Stimulated activated effector memory CD8-positive, alpha-beta T cell treated with anti-CD3 and anti-CD28 coated beads, Interleukin-12 subunit alpha, Interleukin-12 subunit beta, amount 100 ng/mL, for 72 hours (primary cell): ENCODE measurements around the gene BCAT1.
"Not testable (repeated sequence)": the region's sequence is repeated elsewhere in the genome, so short reads cannot be mapped to it uniquely, and the experiment has no call there.

Source experiments
- ATAC-seq: fragments of 150-1000 bp; cut with Tn5 transposase; 2 replicates; pipeline ENCODE4 v1.10.0; 2021
- DNase-seq, 2 donors: peaks; one replicate each; pipeline ENCODE4 v3.0.0; 2021 to 2022; ENCODE audit warnings: low spot score in 2 of 2
- H3K27ac Mint-ChIP-seq: one replicate; pipeline ENCODE4 v1.8.0; 2022; ENCODE audit warnings: mild to moderate bottlenecking, mixed read lengths
- H3K36me3 Mint-ChIP-seq: one replicate; pipeline ENCODE4 v1.8.0; 2022; ENCODE audit warnings: mild to moderate bottlenecking, mixed read lengths
- H3K4me1 Mint-ChIP-seq: one replicate; pipeline ENCODE4 v1.8.0; 2022; ENCODE audit warnings: mixed read lengths
- H3K4me3 Mint-ChIP-seq: one replicate; pipeline ENCODE4 v1.8.0; 2022; ENCODE audit warnings: mild to moderate bottlenecking, mixed read lengths
- H3K9me3 Mint-ChIP-seq: one replicate; pipeline ENCODE4 v1.8.0; 2022; ENCODE audit warnings: mixed read lengths

Gene BCAT1

DNA sequence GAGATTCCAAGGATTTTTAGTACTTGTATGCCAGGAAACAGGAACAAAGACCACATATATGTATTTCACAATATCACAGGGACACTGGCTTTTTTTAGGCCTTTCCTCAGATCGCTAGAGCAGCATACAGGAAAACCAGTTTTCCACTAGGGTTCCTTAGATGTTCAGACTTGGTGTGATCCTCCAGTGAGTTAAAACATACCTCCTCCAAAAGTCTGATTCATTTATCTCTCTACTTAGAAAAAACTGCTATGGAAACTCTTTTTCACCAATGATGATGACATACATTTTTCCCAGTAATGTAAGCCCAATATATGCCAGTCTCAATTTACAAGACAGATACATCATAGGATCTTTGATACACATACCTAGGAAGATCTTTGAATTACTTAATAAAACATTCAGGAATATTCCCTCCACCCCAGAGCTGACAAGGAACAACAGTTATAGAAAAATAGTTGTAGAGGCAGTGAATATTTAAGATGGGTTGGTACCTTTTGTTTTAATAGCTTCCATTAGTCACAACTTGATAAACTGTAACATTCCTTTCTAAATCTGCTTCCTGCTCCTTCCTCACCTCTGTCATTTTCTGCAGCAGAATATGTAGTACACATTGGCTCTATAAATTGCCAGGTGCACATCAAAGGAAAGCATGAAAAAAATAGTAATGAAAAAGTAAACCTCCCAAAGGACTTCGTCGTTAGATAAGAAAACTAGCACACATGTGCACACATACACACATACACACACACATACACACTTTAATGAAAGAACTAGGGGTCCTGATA lies 27.5 kb downstream of the BCAT1 start:
- Mint-ChIP-seq H3K36me3 (no peaks in the 10 kb centered on the region), H3K9me3 (no peaks in the 10 kb centered on the region), H3K27ac (no peak overlapping the region), H3K4me1 (peaks cover 16% of the 10 kb centered on the region), H3K4me3 (no peak overlapping the region)
- DNase-seq: no peak
- peak; percentile 62 for ATAC-seq

DNA sequence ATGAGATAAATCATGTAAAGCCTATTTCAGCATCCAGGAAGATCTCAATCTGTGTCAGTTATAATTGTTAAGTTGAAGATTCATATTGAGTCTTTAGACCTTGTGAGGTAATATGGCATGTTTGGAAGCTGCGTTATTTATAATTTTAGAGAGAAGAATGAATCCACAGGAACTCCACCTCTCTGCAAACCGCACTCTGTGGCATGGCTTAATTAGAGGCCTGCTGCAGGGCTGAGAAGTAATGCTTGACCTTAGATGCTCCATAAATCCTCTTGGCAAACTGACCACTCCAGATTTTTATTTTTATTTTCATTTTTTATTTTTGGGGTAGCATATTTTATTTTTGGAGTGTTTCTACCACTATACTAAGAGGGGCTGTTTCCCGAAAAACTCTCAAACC lies 28.8 kb downstream of the BCAT1 start:
- H3K9me3 Mint-ChIP-seq: no peaks in the 10 kb centered on the region
- no peak overlapping the region for H3K27ac Mint-ChIP-seq
- H3K4me3 Mint-ChIP-seq: no peak overlapping the region
- ATAC-seq (no peak), DNase-seq (no peak)
- H3K36me3 Mint-ChIP-seq: no peaks in the 10 kb centered on the region
- peaks cover 16% of the 10 kb centered on the region for H3K4me1 Mint-ChIP-seq

DNA sequence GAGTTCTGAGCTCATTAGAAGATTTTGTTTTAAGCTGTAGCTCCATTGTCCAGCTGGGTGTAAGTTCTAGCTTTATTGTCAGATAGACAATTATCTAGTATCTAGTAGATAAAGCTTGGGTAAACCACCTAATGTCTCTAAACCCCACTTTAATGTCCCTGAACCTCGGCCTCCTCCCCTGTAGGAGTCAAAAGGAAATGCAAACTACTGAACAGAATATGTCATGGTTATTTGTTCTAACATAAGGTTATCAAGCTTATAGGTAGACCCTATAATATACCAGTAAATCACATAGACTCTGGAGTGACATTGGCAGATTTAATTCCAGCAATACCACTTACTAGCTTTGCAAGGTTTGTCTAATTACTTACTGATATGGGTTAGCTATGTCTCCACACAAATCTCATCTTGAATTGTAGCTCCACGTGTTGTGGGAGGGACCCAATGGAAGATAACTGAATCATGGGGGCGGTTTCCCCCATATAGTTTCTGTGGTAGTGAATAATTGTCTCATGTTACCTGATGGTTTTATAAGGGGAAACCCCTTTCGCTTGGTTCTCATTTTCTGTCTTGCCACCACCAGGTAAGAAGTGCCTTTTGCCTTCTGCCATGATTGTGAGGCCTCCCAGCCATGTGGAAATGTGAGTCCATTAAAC lies 29.4 kb downstream of the BCAT1 start:
- ATAC-seq (peak; percentile 78), DNase-seq (no peak)
- no peaks in the 10 kb centered on the region for H3K9me3 Mint-ChIP-seq
- H3K27ac Mint-ChIP-seq: no peak overlapping the region
- no peaks in the 10 kb centered on the region for H3K36me3 Mint-ChIP-seq
- no peak overlapping the region for H3K4me3 Mint-ChIP-seq
- peaks cover 16% of the 10 kb centered on the region for H3K4me1 Mint-ChIP-seq

DNA sequence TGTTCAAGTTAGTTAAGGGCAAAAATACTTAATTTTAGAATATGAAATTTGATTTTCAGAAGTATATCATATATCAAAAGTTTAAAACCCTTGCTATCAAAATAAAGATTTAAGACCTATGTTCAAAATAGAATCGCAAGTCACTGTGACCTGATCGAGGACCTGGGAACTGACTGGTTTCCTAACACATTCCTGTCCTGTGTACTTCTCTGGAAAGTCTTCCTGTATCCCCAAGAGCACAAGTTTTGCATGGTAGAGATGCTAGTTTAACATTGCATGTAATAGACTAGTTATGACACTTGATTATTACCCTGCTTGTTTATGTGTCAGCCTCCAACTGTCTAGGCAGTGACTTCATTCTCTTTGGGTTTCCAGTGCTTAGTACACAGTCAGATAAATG lies 30.3 kb downstream of the BCAT1 start:
- H3K4me1 Mint-ChIP-seq: peaks cover 16% of the 10 kb centered on the region
- DNase-seq (no peak), ATAC-seq (no peak)
- peaks cover 5% of the 10 kb centered on the region for H3K36me3 Mint-ChIP-seq
- H3K27ac Mint-ChIP-seq: no peak overlapping the region
- no peak overlapping the region for H3K4me3 Mint-ChIP-seq
- no peaks in the 10 kb centered on the region for H3K9me3 Mint-ChIP-seq

DNA sequence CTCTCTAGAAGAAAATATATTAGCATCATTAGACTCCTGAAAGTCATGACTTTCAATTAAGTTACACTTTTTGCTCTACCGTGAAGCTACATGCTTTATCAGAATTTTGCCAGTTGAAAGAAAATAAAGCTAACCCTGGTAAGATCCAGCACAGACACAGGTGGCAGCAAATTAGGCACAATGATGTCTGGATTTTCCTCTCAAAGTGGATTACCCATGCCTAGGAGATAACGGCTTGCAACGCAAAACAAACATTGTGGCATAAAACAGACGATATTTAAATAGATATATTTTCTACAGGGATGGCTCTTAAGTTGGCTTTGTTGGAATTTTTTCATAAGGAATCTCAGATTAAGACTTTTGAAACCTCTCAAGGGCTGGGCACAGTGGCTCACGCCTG lies 33.4 kb downstream of the BCAT1 start:
- Mint-ChIP-seq H3K9me3 (no peaks in the 10 kb centered on the region), H3K4me1 (no peaks in the 10 kb centered on the region), H3K27ac (no peak overlapping the region), H3K36me3 (peaks cover 6% of the 10 kb centered on the region), H3K4me3 (no peak overlapping the region)
- DNase-seq (no peak), ATAC-seq (no peak)

DNA sequence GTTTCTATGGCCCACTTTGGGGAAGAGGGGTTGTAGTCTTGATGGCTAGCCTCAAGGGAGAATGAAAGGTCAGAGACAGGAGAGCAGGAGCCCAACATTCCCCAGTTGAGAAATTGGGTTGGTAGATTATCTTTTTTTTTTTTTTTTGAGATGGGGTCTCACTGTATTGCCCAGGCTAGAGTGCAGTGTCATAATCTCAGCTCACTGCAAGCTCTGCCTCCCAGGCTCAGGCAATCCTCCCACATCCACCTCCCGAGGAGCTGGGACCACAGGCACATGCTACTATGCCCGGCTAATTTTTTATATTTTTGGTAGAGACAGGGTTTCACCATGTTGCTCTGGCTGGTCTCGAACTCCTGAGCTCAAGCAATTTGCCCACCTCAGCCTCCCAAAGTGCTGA lies 34.9 kb downstream of the BCAT1 start:
- no peaks in the 10 kb centered on the region for H3K4me1 Mint-ChIP-seq
- H3K4me3 Mint-ChIP-seq: no peak overlapping the region
- H3K27ac Mint-ChIP-seq: peak overlapping the region; percentile 21
- peaks cover 6% of the 10 kb centered on the region for H3K36me3 Mint-ChIP-seq
- H3K9me3 Mint-ChIP-seq: no peaks in the 10 kb centered on the region
- DNase-seq (no peak), ATAC-seq (no peak)

DNA sequence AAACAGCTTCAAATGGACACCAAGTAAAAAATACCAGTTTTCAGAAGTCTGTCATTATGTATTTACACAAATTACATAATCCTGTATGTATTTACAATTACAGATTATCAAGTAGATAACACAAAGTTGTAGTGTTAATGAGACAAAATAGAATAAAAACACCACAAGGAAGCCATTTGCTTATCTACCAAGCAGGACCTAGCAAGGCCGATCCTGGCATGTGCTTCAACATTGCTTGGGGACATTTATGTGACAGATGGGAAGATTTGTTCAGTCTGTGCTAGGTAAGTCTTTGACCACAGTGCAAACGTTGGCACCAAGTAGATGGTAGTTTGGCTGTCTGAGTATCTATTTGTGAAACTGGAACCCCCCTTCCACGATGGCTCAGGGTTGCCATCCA lies 35.8 kb downstream of the BCAT1 start:
- H3K4me3 Mint-ChIP-seq: no peak overlapping the region
- H3K36me3 Mint-ChIP-seq: peaks cover 6% of the 10 kb centered on the region
- no peaks in the 10 kb centered on the region for H3K4me1 Mint-ChIP-seq
- H3K27ac Mint-ChIP-seq: no peak overlapping the region
- H3K9me3 Mint-ChIP-seq: no peaks in the 10 kb centered on the region
- ATAC-seq (no peak), DNase-seq (no peak)

DNA sequence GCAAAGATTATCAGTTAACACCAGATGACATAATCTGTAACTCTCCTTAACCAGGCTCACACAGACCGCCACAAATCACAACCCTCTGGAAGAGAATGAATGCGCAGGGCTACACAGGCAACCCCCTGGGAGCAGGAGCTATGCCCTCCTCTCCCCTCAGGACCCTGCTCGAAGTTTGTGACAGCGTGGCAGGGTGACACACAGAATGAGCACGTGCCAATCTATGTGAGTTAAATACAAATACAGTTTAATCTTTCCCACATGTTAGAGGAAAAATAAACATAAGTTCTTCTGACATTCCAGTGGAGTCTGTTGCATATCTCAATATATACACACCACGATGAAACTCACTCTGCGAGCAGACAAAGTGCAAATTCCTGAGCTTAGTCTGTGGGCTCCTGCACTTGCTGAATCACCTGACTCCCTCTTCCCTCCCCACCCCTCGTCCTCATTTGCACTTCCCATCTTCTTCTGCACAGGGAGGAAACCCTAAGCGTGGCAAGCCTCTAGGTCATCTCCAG lies 37.6 kb downstream of the BCAT1 start:
- DNase-seq (no peak), ATAC-seq (no peak)
- Mint-ChIP-seq H3K9me3 (no peaks in the 10 kb centered on the region), H3K36me3 (peaks cover 6% of the 10 kb centered on the region), H3K4me1 (no peaks in the 10 kb centered on the region), H3K4me3 (no peak overlapping the region), H3K27ac (no peak overlapping the region)

DNA sequence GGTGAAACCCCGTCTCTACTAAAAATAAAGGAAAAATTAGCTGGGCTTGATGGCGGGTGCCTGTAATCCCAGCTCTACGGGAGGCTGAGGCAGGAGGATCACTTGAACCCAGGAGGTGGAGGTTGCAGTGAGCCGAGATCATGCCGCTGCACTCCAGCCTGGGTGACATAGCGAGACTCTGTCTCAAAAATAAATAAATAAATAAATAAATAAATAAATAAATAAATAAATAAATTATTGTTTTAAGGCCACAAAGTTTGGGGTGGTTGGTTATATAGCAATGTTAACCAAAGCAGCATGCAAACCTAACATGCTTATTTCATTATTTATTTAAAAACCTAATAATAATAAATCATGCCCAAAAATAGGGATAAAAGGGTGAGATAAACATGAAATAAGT lies 38.7 kb downstream of the BCAT1 start:
- H3K27ac Mint-ChIP-seq, H3K9me3 Mint-ChIP-seq, H3K36me3 Mint-ChIP-seq, DNase-seq, H3K4me1 Mint-ChIP-seq, H3K4me3 Mint-ChIP-seq, ATAC-seq: not testable (repeated sequence)

DNA sequence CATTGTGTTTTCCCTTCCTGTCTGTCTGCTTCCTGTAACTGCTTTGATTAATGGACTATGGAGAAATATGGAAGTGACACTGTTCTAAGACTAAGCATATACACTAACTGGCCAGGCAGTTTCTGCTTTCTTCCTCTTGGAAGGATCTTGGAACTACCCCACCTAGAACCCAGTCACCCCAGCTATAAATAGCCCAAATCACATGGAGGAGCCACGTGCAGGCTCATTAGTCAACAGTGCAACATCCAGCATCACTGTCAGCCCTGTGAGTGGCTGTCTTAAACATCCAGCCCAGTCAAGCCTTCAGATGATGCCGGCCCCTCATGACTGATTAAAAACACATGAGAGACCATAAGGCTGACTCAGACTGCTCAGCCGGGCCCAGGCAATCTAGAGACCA lies 39.2 kb downstream of the BCAT1 start:
- ATAC-seq (peak; percentile 43), DNase-seq (no peak)
- peaks cover 6% of the 10 kb centered on the region for H3K36me3 Mint-ChIP-seq
- H3K4me1 Mint-ChIP-seq: no peaks in the 10 kb centered on the region
- no peaks in the 10 kb centered on the region for H3K9me3 Mint-ChIP-seq
- no peak overlapping the region for H3K4me3 Mint-ChIP-seq
- no peak overlapping the region for H3K27ac Mint-ChIP-seq

DNA sequence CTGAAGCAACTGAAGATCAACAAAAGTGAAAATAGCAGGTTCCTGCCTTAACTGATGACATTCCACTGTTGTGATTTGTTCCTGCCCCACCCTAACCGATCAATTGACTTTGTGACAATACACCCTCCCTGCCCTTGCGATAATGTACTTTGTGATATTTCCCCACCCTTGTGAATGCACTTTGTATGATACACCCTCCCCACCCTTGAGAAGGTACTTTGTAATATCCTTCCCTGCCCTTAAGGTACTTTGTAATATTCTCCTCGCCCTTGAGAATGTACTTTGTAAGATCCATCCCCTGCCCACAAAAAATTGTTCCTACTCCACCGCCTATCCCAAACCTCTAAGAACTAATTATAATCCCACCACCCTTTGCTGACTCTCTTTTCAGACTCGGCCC lies 41.4 kb downstream of the BCAT1 start:
- Mint-ChIP-seq H3K9me3 (no peaks in the 10 kb centered on the region), H3K27ac (no peak overlapping the region), H3K4me3 (no peak overlapping the region), H3K36me3 (no peaks in the 10 kb centered on the region), H3K4me1 (peaks cover 10% of the 10 kb centered on the region)
- ATAC-seq: no peak
- no peak for DNase-seq

DNA sequence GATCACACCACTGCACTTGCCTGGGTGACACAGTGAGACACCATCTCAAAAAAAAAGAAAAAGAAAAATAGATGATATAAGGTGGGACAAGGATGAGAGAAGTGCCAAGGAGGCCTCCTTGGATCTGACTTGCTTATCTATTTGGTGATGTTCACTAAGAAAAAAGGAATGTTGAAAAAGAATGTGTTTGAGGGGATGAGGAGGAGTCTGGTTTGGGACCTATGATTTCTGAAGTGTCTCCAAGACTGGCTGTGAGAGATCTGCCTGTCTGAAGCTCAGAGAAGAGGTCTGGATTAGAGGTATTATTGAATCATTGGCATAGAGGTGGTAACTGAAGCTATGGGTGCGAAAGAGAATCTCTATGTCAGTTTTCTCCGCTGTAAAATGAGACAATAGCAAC lies 42.8 kb downstream of the BCAT1 start:
- ATAC-seq (no peak), DNase-seq (no peak)
- Mint-ChIP-seq H3K36me3 (no peaks in the 10 kb centered on the region), H3K9me3 (no peaks in the 10 kb centered on the region), H3K27ac (no peak overlapping the region), H3K4me3 (no peak overlapping the region), H3K4me1 (peaks cover 20% of the 10 kb centered on the region)

DNA sequence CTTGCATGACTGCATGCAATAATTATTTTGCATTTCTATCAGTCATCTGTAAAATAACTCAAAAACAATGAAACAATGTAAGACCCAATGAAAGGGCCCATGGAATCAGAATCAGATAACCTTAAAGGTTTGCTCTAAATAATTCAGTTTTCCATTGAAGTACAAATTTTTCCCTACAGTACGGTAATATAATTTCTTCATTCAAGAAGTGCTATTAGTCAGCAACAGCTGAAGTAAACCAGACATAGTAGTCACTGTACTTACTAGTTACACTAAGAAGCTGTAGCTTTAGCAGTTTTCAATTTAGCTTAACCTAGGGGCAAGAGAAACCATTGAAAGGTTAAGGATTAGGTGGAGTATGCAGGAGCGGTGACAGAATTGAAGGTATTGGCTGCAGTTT lies 43.5 kb downstream of the BCAT1 start:
- Mint-ChIP-seq H3K4me1 (peaks cover 20% of the 10 kb centered on the region), H3K27ac (no peak overlapping the region), H3K9me3 (no peaks in the 10 kb centered on the region), H3K4me3 (no peak overlapping the region), H3K36me3 (no peaks in the 10 kb centered on the region)
- DNase-seq (no peak), ATAC-seq (no peak)

DNA sequence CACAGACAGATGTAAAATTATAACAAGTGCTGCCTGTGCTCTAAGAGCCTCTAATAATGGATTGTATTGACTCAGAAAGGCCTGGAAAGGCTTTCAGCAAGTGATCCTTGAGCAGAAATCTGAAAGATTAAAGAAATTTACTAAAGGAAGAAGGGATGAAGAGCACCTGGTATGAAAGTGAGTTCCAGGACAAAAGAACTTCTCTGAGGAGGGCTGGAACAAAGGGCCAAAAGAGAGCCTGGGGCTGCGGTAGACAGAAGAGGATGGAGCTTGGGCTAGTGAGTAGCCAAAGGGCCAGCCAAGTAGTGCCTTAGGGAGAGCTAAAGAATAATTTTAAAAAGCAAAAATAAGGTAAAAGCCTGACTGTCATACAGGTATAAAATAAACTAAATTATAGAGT lies 44.0 kb downstream of the BCAT1 start:
- Mint-ChIP-seq H3K36me3 (peaks cover 2% of the 10 kb centered on the region), H3K4me1 (peaks cover 26% of the 10 kb centered on the region), H3K27ac (no peak overlapping the region), H3K4me3 (no peak overlapping the region), H3K9me3 (no peaks in the 10 kb centered on the region)
- DNase-seq (no peak), ATAC-seq (no peak)

DNA sequence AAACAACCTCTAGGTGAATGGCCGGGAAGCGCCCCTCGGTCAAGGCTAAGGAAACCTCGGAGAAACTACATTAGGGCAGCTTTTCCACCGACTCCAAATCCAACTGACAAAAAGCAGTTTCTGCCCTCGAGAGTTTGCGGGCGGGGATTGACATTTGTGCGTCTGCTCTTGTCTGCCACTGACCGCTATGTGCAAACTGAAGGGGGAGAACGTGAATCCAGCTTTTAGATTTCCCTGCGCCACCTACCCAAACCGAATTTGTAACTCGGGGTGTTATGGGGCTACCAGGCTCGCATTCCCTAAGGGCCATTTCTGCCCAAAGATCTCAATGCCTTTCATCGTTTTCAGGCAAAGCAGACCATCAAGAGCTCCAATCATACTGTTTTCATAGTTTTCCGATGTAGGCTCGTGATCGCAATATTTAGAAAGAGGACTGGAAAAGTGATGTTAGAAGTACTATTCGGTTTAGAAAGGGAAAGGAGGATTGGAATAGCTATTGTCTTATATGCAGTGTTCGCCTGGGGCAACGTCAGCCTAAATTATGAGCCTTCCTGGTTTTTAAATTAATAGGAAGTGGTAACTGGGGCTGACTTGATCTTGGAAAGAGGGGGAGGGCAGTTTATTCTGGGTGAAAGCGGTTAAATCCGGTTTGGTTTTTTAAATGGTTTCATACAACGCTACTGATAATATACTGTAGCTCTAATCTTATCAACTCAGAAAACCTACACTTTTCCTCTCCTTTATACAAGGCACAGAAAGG lies 45.4 kb downstream of the BCAT1 start:
- Mint-ChIP-seq H3K9me3 (peaks cover 2% of the 10 kb centered on the region), H3K4me3 (peak overlapping the region; percentile 93), H3K36me3 (peaks cover 12% of the 10 kb centered on the region), H3K27ac (no peak overlapping the region), H3K4me1 (peaks cover 31% of the 10 kb centered on the region)
- no peak for ATAC-seq
- no peak for DNase-seq
